Articular chondrocyte of knee joint (primary cell): ENCODE measurements around the gene CCDC102B. TPM values are rescaled to one million over a fixed set of nuclear protein-coding genes. Genes with fewer than 3 reads are reported as not detected.

Experiments used
- small RNA-seq: library from RNA; depleted of rRNA; stranded (forward); fragments of <200 nt; gene quantifications from one replicate; pipeline ENCODE3, GENCODE V24; 2012
- total RNA-seq: library from RNA; depleted of rRNA; stranded (reverse); fragments of >200 nt; gene quantifications from 2 replicates; pipeline ENCODE4 v1.2.3, GENCODE V29; 2012

The CCDC102B gene
- 1.3 and 1.6 TPM in 2 replicates for total RNA-seq

GRCh38 chr18:68797871-68798270 lies at the start of gene CCDC102B:
CCDC102B (plus strand) TSS chr18:68798080; CDS start chr18:68836764, 38,684 bp downstream.

Small RNAs within 50 kb of the gene (small RNA-seq; reads per million reads assigned to genes)
- not detected for gene RNU6-39P

Other genes starting within 250 kb of the CCDC102B start
- gene TMX3, start 83.0 kb upstream of the CCDC102B start, total RNA-seq = 104 and 118 TPM in 2 replicates